Panc1 (cell line): ENCODE data around the gene CYP27C1. TPM values are rescaled to one million over a fixed set of nuclear protein-coding genes. Genes with fewer than 3 reads are reported as not detected.
A peak's percentile ranks its signal among the peaks of the same experiment; 100 is the strongest.

Experiments used
- ATAC-seq: fragments of 200-7000 bp; cut with Tn5 transposase; 2 replicates; pipeline ENCODE4 v1.9.1; 2020; ENCODE audit warnings: mild to moderate bottlenecking, moderate library complexity
- BruUV-seq: library from RNA; stranded (reverse); fragments of 400-500 nt; replicated peaks from 2 replicates; lab custom pipeline; 2021; lab: Mats Ljungman, UMichigan
- CTCF ChIA-PET: fragments of 300-600 bp; sonication (Branson Sonifier 250); formaldehyde crosslinking; loops from one replicate; lab custom pipeline; 2022; ENCODE audit warnings: antibody characterized with exemption; lab: Charles Lee
- POLR2A ChIA-PET: fragments of 300-600 bp; sonication (Branson Sonifier 250); formaldehyde crosslinking; loops from one replicate; lab custom pipeline; 2022; ENCODE audit warnings: antibody characterized with exemption; lab: Charles Lee
- DNase-seq: peaks from one replicate; pipeline ENCODE4 v3.0.0-alpha.2; 2010; ENCODE audit warnings: low read depth, low spot score
- H3K27ac ChIP-seq: 2 replicates; pipeline ENCODE4 v1.5.1; 2011; ENCODE audit warnings: mild to moderate bottlenecking, low read length, inconsistent platforms
- H3K27me3 ChIP-seq: fragments of 200-500 bp; sonication (Bioruptor generic); 2 replicates; pipeline ENCODE4 v1.6.0; 2014; ENCODE audit warnings: low read length, inconsistent platforms; ENCODE audit not compliant: control insufficient read depth, insufficient read depth
- H3K36me3 ChIP-seq: fragments of 200-500 bp; sonication (Bioruptor generic); 2 replicates; pipeline ENCODE4 v1.5.1; 2014; ENCODE audit warnings: inconsistent platforms, mild to moderate bottlenecking, low read length, moderate library complexity; ENCODE audit not compliant: control insufficient read depth, insufficient read depth
- H3K4me1 ChIP-seq: 2 replicates; pipeline ENCODE4 v1.5.1; 2011; ENCODE audit warnings: inconsistent platforms, mild to moderate bottlenecking, low read length, moderate library complexity; ENCODE audit not compliant: control insufficient read depth, insufficient read depth
- H3K4me3 ChIP-seq, 2 experiments: 2 replicates each; pipeline ENCODE4 v1.5.1; 2011 to 2012; ENCODE audit warnings: low read depth in 2 of 2, low read length in 2 of 2, mild to moderate bottlenecking in 2 of 2, inconsistent platforms in 1 of 2, moderate library complexity in 1 of 2
- H3K9me3 ChIP-seq: fragments of 200-500 bp; sonication (Bioruptor generic); 2 replicates; pipeline ENCODE4 v1.5.1; 2014; ENCODE audit warnings: low read depth, mild to moderate bottlenecking, inconsistent platforms, low read length, moderate library complexity; ENCODE audit not compliant: control insufficient read depth, insufficient read depth
- POLR2AphosphoS5 ChIP-seq: IDR thresholded peaks from 2 replicates; pipeline ENCODE4 v1.6.1; 2012; ENCODE audit warnings: mild to moderate bottlenecking, low read depth, low read length, moderate library complexity
- SIN3A ChIP-seq: IDR thresholded peaks from 2 replicates; pipeline ENCODE4 v1.6.1; 2012; ENCODE audit warnings: low read depth, mild to moderate bottlenecking, low read length, moderate library complexity, borderline replicate concordance; ENCODE audit not compliant: insufficient read depth
- TCF7L2 ChIP-seq: IDR thresholded peaks from 2 replicates; pipeline ENCODE4 v1.6.1; 2011; ENCODE audit warnings: mild to moderate bottlenecking, low read depth, low read length, inconsistent platforms
- in situ Hi-C: cut with HindIII; loops from 2 replicates; pipeline ENCODE4 v1.10.0; 2016; ENCODE audit warnings: low sequenced_read_pairs, low pct_unique_long_range_greater_than_20kb
- intact Hi-C: fragments of 100-400 bp; cut with micrococcal nuclease; formaldehyde crosslinking; loops from one replicate; pipeline ENCODE4 v1.10.0; 2022; ENCODE audit not compliant: unreplicated experiment
- total RNA-seq: library from RNA; stranded (reverse); gene quantifications from one replicate; pipeline ENCODE4 v1.2.1, GENCODE V29; 2021; ENCODE audit not compliant: unreplicated experiment
- TF ChIP-seq, protein P1 (sequence below), 2 experiments: IDR thresholded peaks; 2 replicates each; pipeline ENCODE4 v1.6.1; 2011 to 2012; ENCODE audit warnings: low read depth in 2 of 2, control low read depth in 1 of 2, low read length in 1 of 2, mild to moderate bottlenecking in 1 of 2, moderate library complexity in 1 of 2; ENCODE audit not compliant: insufficient read depth in 1 of 2
- TF ChIP-seq, protein P2 (sequence below): fragments of 450-650 bp; IDR thresholded peaks from 2 replicates; pipeline ENCODE4 v1.5.1; 2017; ENCODE audit warnings: mild to moderate bottlenecking

Gene CYP27C1
- total RNA-seq, 1 experiment from 2014 or later, result 5.7 TPM

DNA sequence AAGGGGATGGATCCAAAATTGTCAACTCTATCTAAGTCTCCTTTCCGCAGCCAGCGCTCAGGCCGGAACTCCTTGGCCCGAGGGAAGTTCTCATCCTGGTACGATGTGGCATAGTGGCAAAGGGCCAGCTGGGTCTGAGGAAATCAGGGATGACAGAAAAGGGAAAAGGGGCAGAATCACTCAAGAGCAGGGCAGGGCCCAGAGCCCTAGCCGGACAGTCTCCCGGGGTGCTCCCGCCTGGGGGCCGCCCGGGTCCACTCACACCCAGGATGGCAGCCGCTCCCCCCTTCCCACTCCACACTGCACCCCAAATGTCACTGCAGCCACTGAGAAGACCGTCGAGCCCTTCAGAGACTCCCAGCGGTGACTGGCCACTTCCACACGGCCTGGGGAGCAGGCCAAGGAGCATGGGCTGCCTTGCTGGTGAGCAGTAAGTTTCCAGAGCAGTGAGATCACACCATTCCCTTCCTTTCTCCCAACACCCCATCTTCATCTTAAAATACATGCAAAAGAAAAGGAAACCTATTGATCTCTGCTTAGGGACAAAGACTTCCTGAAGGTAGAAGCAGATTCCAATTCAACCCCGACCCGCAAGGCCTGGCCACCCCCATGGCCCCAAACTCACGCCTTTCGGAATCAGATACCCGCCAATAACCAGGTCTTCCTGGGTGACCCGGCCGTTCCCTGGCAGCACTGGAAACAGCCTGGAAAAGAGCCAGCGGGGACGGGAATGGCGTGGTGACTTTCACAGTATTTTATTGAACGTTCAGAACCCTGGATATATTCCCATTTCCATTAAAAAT, 26.7 kb downstream of the CYP27C1 start:
- ChIA-PET POLR2A (no interaction called here), CTCF (no interaction called here)

GRCh38 chr2:127191331-127192219, 28.5 kb downstream of the CYP27C1 start:
- ChIA-PET POLR2A (no interaction called here), CTCF (no interaction called here)
- Histone ChIP-seq H3K4me3 (no peak overlapping the region), H3K36me3 (no peaks in the 10 kb centered on the region), H3K27ac (no peak overlapping the region), H3K27me3 (no peaks in the 10 kb centered on the region), H3K4me1 (no peaks in the 10 kb centered on the region), H3K9me3 (no peaks in the 10 kb centered on the region)
- intact Hi-C loops, result no loop called here
- BruUV-seq, result no TSS peak
- DNase-seq (no peak), ATAC-seq (peak; percentile 11; the same call in 1 of the 2 replicates)
- no peak for TF ChIP-seq POLR2AphosphoS5
- no peak for TF ChIP-seq TCF7L2
- TF ChIP-seq, protein P1, sequence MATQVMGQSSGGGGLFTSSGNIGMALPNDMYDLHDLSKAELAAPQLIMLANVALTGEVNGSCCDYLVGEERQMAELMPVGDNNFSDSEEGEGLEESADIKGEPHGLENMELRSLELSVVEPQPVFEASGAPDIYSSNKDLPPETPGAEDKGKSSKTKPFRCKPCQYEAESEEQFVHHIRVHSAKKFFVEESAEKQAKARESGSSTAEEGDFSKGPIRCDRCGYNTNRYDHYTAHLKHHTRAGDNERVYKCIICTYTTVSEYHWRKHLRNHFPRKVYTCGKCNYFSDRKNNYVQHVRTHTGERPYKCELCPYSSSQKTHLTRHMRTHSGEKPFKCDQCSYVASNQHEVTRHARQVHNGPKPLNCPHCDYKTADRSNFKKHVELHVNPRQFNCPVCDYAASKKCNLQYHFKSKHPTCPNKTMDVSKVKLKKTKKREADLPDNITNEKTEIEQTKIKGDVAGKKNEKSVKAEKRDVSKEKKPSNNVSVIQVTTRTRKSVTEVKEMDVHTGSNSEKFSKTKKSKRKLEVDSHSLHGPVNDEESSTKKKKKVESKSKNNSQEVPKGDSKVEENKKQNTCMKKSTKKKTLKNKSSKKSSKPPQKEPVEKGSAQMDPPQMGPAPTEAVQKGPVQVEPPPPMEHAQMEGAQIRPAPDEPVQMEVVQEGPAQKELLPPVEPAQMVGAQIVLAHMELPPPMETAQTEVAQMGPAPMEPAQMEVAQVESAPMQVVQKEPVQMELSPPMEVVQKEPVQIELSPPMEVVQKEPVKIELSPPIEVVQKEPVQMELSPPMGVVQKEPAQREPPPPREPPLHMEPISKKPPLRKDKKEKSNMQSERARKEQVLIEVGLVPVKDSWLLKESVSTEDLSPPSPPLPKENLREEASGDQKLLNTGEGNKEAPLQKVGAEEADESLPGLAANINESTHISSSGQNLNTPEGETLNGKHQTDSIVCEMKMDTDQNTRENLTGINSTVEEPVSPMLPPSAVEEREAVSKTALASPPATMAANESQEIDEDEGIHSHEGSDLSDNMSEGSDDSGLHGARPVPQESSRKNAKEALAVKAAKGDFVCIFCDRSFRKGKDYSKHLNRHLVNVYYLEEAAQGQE (IDR thresholded peaks at IDR 0.05; ENCODE audit: insufficient read depth in 1 of 2, low read depth in 2 of 2, low read length in 1 of 2), result no peak
- TF ChIP-seq, protein P2, sequence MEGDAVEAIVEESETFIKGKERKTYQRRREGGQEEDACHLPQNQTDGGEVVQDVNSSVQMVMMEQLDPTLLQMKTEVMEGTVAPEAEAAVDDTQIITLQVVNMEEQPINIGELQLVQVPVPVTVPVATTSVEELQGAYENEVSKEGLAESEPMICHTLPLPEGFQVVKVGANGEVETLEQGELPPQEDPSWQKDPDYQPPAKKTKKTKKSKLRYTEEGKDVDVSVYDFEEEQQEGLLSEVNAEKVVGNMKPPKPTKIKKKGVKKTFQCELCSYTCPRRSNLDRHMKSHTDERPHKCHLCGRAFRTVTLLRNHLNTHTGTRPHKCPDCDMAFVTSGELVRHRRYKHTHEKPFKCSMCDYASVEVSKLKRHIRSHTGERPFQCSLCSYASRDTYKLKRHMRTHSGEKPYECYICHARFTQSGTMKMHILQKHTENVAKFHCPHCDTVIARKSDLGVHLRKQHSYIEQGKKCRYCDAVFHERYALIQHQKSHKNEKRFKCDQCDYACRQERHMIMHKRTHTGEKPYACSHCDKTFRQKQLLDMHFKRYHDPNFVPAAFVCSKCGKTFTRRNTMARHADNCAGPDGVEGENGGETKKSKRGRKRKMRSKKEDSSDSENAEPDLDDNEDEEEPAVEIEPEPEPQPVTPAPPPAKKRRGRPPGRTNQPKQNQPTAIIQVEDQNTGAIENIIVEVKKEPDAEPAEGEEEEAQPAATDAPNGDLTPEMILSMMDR, result no peak
- TF ChIP-seq SIN3A, result no peak
- in situ Hi-C loops, result no loop called here

More for the DNA sequence above, 26.7 kb downstream of the CYP27C1 start:
- Histone ChIP-seq H3K4me1 (0 out of 2 replicates have a peak, but pooled peaks cover 3% of the 10 kb centered on the region), H3K4me3 (no peak overlapping the region), H3K27ac (no peak overlapping the region), H3K9me3 (no peaks in the 10 kb centered on the region), H3K36me3 (no peaks in the 10 kb centered on the region), H3K27me3 (no peaks in the 10 kb centered on the region)
- no peak for DNase-seq
- no peak for TF ChIP-seq SIN3A
- TF ChIP-seq, protein P2, result no peak
- TF ChIP-seq POLR2AphosphoS5, result no peak
- TF ChIP-seq, protein P1 (IDR thresholded peaks at IDR 0.05; ENCODE audit: insufficient read depth in 1 of 2, low read depth in 2 of 2, low read length in 1 of 2), result no peak
- no peak for TF ChIP-seq TCF7L2
- no peak for ATAC-seq
- in situ Hi-C loops (no loop called here), intact Hi-C loops (no loop called here)
- no TSS peak for BruUV-seq
